Sigmoid colon (tissue), 7 donors: Measurements from ENCODE around the gene C1orf105. TPM values are rescaled to one million over a fixed set of nuclear protein-coding genes. Genes with fewer than 3 reads are reported as not detected.

Experiments used
- DNase-seq: peaks from one replicate; pipeline ENCODE4 v3.0.0-alpha.2; 2019
- H3K27ac ChIP-seq, 4 donors: fragments of 200-600 bp; sonication (generic); one replicate each; pipeline ENCODE4 v1.5.1; 2016 to 2019; ENCODE audit warnings: mild to moderate bottlenecking in 1 of 4
- H3K27me3 ChIP-seq, 3 donors: fragments of 200-600 bp; sonication (generic); one replicate each; pipeline ENCODE4 v1.5.1; 2019; ENCODE audit warnings: mild to moderate bottlenecking in 1 of 3
- H3K36me3 ChIP-seq, 4 donors: fragments of 200-600 bp; sonication (generic); one replicate each; pipeline ENCODE4 v1.5.1; 2016 to 2019
- H3K4me1 ChIP-seq, 4 donors: fragments of 200-600 bp; sonication (generic); one replicate each; pipeline ENCODE4 v1.5.1; 2017 to 2019
- H3K4me3 ChIP-seq, 4 donors: fragments of 200-600 bp; sonication (generic); one replicate each; pipeline ENCODE4 v1.5.1; 2017 to 2019; ENCODE audit warnings: mild to moderate bottlenecking in 2 of 4, moderate library complexity in 1 of 4
- H3K9me3 ChIP-seq, 4 donors: fragments of 200-600 bp in 3 of 4; sonication (generic) in 3 of 4; one replicate each; pipeline versions ENCODE4 v1.5.1 to v1.6.1; 2013 to 2019
- EP300 ChIP-seq, 4 donors: sonication (generic); formaldehyde crosslinking; IDR thresholded peaks; one replicate each; pipeline ENCODE4 v1.6.1; 2017; ENCODE audit warnings: antibody characterized with exemption in 4 of 4
- POLR2A ChIP-seq, 2 donors: fragments of 450-650 bp; IDR thresholded peaks; one replicate each; pipeline ENCODE4 v1.6.1; 2016; ENCODE audit warnings: antibody characterized with exemption in 2 of 2, mild to moderate bottlenecking in 2 of 2, moderate library complexity in 2 of 2
- POLR2AphosphoS5 ChIP-seq, 4 donors: sonication (generic); formaldehyde crosslinking; IDR thresholded peaks; one replicate each; pipeline ENCODE4 v1.6.1; 2017; ENCODE audit warnings: antibody characterized with exemption in 4 of 4
- WGBS, 2 donors: extraction: QIAGEN DNeasy Blood & Tissue Kit; methylation state at CpG; one replicate each; pipeline ENCODE4 v1.1.7; 2013; 5-methylcytosine and 5-hydroxymethylcytosine counted together
- intact Hi-C: fragments of 100-400 bp; cut with DNase I; formaldehyde crosslinking; loops from one replicate; pipeline ENCODE4 v1.15.1; 2023
- polyA plus RNA-seq, 3 donors: library from polyadenylated mRNA; stranded (reverse); fragments of 200-250 nt; gene quantifications; one replicate each; pipeline ENCODE4 v1.2.3, GENCODE V29; 2013
- total RNA-seq, 4 donors: library from RNA; depleted of rRNA; stranded (reverse); fragments of >200 nt; gene quantifications; one replicate each; pipeline ENCODE4 v1.1.0, GENCODE V29; 2016
- TF ChIP-seq, protein P1 (sequence below), 4 experiments: fragments of 450-650 bp in 3 of 4; fragments of 200-600 bp in 1 of 4; IDR thresholded peaks; one replicate each; pipeline ENCODE4 v1.5.1; 2016 to 2019; ENCODE audit warnings: antibody characterized with exemption in 4 of 4, mild to moderate bottlenecking in 3 of 4, moderate library complexity in 2 of 4
- donor health status: healthy with polysubstance abuse.
- donor health status: Bipolar disorder and iron deficiency.
- donor health status: healthy.

Gene C1orf105
- total and polyA plus RNA-seq, 7 donors: not detected

DNA sequence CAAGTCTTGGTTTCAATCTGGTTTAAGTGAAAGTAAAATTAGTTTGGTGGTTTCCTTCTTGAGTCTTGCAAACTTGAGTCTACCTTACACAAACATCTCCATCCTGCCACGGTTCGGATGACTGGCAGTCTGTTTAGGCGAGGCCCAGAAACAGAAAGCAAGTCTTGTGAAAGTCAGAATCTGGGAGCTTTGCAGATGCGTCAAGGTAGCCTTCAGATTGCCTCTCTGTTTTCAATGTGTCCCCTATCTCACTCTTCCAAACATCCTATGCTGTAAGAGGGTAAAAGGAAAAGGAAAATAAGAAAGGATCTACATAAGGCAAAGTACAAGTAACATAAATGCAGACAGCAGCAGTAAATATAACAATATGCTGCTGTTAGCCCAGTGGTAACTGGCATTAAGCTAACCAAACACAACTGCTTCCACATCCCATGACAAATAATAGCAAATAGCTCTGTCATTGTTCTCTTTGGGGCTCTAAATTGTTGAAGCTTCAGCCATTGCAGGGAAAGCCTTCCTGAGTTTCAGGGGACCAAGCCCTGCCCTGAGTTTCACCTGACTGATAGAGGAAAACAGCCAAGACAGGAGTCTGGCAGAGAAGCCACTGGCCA is 26.2 kb upstream of the C1orf105 start:
- H3K9me3 ChIP-seq: no peaks in the 10 kb centered on the region
- TF ChIP-seq POLR2A (IDR thresholded peaks at IDR 0.05): no peak
- no peak for TF ChIP-seq EP300 (IDR thresholded peaks at IDR 0.05)
- TF ChIP-seq POLR2AphosphoS5 (IDR thresholded peaks at IDR 0.05): no peak
- TF ChIP-seq, protein P1, sequence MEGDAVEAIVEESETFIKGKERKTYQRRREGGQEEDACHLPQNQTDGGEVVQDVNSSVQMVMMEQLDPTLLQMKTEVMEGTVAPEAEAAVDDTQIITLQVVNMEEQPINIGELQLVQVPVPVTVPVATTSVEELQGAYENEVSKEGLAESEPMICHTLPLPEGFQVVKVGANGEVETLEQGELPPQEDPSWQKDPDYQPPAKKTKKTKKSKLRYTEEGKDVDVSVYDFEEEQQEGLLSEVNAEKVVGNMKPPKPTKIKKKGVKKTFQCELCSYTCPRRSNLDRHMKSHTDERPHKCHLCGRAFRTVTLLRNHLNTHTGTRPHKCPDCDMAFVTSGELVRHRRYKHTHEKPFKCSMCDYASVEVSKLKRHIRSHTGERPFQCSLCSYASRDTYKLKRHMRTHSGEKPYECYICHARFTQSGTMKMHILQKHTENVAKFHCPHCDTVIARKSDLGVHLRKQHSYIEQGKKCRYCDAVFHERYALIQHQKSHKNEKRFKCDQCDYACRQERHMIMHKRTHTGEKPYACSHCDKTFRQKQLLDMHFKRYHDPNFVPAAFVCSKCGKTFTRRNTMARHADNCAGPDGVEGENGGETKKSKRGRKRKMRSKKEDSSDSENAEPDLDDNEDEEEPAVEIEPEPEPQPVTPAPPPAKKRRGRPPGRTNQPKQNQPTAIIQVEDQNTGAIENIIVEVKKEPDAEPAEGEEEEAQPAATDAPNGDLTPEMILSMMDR (IDR thresholded peaks at IDR 0.05): no peak
- peak overlapping the region; percentile 54 to 82 (median 68) for H3K27ac ChIP-seq
- WGBS, 2 donors: 5 to 21% methylated on average over 4 of the region's 4 CpGs
- no peaks in the 10 kb centered on the region for H3K36me3 ChIP-seq
- peak; percentile 67 for DNase-seq
- no peaks in the 10 kb centered on the region for H3K27me3 ChIP-seq
- H3K4me1 ChIP-seq: peaks cover 0 to 81% (median 73%) of the 10 kb centered on the region in 4 donors
- H3K4me3 ChIP-seq: no peak overlapping the region
- intact Hi-C loops: loop anchor here (5.0 kb wide), 1 partner anchor 72 kb away; no protein-coding TSS in a partner anchor

DNA sequence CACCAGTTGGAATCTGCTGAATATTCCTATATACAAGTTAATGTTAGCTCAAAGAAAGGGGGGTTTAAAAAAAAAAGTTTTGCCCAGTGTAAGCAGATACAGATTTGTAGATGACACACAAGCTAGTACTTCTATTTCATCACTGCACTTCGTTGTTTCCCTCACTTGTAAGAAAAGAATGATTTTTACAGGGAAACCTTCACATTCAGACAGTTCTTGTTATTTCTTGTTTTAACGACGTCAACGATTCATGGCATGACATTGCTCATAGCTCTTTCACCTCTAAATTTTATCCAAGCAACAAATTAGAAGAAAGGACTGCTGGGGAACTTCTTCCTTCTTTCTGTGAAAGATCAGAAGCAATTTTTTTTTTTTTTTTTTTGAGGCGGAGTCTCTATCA is 25.7 kb upstream of the C1orf105 start:
- H3K27ac ChIP-seq: peak overlapping the region; percentile 54 to 82 (median 68)

DNA sequence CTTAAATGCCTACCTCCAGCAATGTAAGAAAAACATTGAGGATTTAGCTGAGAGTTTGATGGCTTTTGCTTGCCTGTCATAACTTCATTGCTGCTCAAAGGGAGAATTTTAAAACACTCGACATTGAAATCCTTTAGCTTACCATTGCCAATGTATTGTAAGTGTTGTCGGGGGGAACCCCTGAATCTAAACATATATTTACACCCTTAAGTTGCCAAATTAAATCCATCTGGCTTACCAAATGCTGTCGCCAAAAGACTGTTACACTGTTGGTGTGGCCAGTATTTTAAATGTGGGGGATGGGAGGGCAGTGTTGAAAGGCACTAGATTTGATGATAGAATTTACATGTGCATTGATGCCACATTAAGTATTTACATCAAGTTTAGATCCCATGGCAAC is 24.9 kb upstream of the C1orf105 start:
- no peak overlapping the region for H3K4me3 ChIP-seq
- 90 to 92% methylated on average over 3 of the region's 3 CpGs for WGBS, 2 donors
- H3K4me1 ChIP-seq: peaks cover 0 to 87% (median 78%) of the 10 kb centered on the region in 4 donors
- no peaks in the 10 kb centered on the region for H3K36me3 ChIP-seq
- H3K9me3 ChIP-seq: no peaks in the 10 kb centered on the region
- H3K27ac ChIP-seq: peak overlapping the region in 3 of 4 donors; percentile 54 to 82 (median 75)
- no peaks in the 10 kb centered on the region for H3K27me3 ChIP-seq
- TF ChIP-seq POLR2AphosphoS5 (IDR thresholded peaks at IDR 0.05): no peak
- no peak for TF ChIP-seq POLR2A (IDR thresholded peaks at IDR 0.05)
- TF ChIP-seq, protein P1 (IDR thresholded peaks at IDR 0.05): no peak
- TF ChIP-seq EP300 (IDR thresholded peaks at IDR 0.05): no peak
- intact Hi-C loops: no loop called here
- DNase-seq: no peak

More for the DNA sequence above, 25.7 kb upstream of the C1orf105 start:
- Histone ChIP-seq H3K36me3 (no peaks in the 10 kb centered on the region), H3K27me3 (no peaks in the 10 kb centered on the region), H3K4me1 (peaks cover 0 to 85% (median 77%) of the 10 kb centered on the region in 4 donors), H3K4me3 (no peak overlapping the region), H3K9me3 (no peaks in the 10 kb centered on the region)
- TF ChIP-seq, protein P1 (IDR thresholded peaks at IDR 0.05): no peak
- no peak for TF ChIP-seq POLR2A (IDR thresholded peaks at IDR 0.05)
- no peak for TF ChIP-seq EP300 (IDR thresholded peaks at IDR 0.05)
- TF ChIP-seq POLR2AphosphoS5 (IDR thresholded peaks at IDR 0.05): no peak
- no peak for DNase-seq
- 76 to 81% methylated on average over 5 of the region's 5 CpGs for WGBS, 2 donors
- intact Hi-C loops: loop anchor here (5.0 kb wide), 1 partner anchor 73 kb away; no protein-coding TSS in a partner anchor

DNA sequence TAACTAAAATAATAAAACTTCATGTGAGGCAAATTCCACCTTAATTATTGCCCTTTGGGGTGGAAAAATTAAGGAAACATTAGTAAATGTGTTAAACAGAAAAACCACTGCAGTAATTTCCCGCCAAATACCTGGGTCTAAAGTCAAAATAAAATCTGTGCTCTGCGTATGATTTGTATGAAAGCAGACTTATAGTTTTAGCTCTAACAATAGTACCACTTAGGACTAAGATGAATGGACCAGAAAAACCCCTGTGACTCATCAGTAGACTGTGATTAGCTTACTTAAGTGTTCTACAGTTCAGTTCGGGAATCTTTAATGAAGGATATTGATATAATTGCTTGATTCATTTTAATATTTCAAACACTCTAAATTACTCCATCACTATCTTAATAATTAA is 23.3 kb upstream of the C1orf105 start:
- TF ChIP-seq, protein P1 (IDR thresholded peaks at IDR 0.05): no peak
- TF ChIP-seq POLR2A (IDR thresholded peaks at IDR 0.05) (no peak), POLR2AphosphoS5 (IDR thresholded peaks at IDR 0.05) (peak in 2 of 4 donors; percentile 26 to 44)
- WGBS, 2 donors: 76 to 88% methylated on average over 3 of the region's 3 CpGs
- Histone ChIP-seq H3K27me3 (no peaks in the 10 kb centered on the region), H3K36me3 (no peaks in the 10 kb centered on the region), H3K27ac (peak overlapping the region; percentile 68 to 82 (median 78)), H3K9me3 (no peaks in the 10 kb centered on the region), H3K4me1 (peaks cover 0 to 80% (median 70%) of the 10 kb centered on the region in 4 donors), H3K4me3 (no peak overlapping the region)
- intact Hi-C loops: no loop called here
- no peak for DNase-seq
